Loucy (cell line): Measurements from ENCODE around the gene ERBIN.

Source experiments
- H2AFZ ChIP-seq: fragments of 200-600 bp; sonication (generic); 2 replicates; pipeline ENCODE4 v1.6.0; 2016; ENCODE audit warnings: antibody characterized with exemption, mild to moderate bottlenecking, low read length, moderate library complexity
- H3F3A ChIP-seq: fragments of 200-600 bp; 2 replicates; pipeline ENCODE4 v1.6.0; 2016; ENCODE audit warnings: antibody characterized with exemption, low read depth, mild to moderate bottlenecking
- H3K27me3 ChIP-seq: fragments of 200-600 bp; sonication (generic); 2 replicates; pipeline ENCODE4 v1.6.1; 2014; ENCODE audit warnings: low read length, mild to moderate bottlenecking; ENCODE audit not compliant: insufficient read depth, poor library complexity, severe bottlenecking
- H3K36me3 ChIP-seq: fragments of 200-600 bp; sonication (generic); 2 replicates; pipeline ENCODE4 v1.6.1; 2016; ENCODE audit warnings: low read length; ENCODE audit not compliant: insufficient read depth
- H3K4me1 ChIP-seq: fragments of 200-600 bp; sonication (generic); 2 replicates; pipeline ENCODE4 v1.5.1; 2014; ENCODE audit warnings: low read length, mild to moderate bottlenecking; ENCODE audit not compliant: insufficient read depth, poor library complexity, severe bottlenecking
- H3K4me2 ChIP-seq: fragments of 200-600 bp; sonication (generic); 2 replicates; pipeline ENCODE4 v1.6.0; 2014; ENCODE audit warnings: antibody characterized with exemption, low read length, low read depth, mild to moderate bottlenecking; ENCODE audit not compliant: poor library complexity, severe bottlenecking
- H3K4me3 ChIP-seq: fragments of 200-600 bp; sonication (generic); 2 replicates; pipeline ENCODE4 v1.5.1; 2014; ENCODE audit warnings: low read length, mild to moderate bottlenecking, mixed read lengths; ENCODE audit not compliant: poor library complexity, severe bottlenecking
- H3K79me2 ChIP-seq: fragments of 200-600 bp; sonication (generic); 2 replicates; pipeline ENCODE4 v1.6.1; 2014; ENCODE audit warnings: low read length; ENCODE audit not compliant: insufficient read depth
- H3K9ac ChIP-seq: fragments of 200-600 bp; sonication (generic); 2 replicates; pipeline ENCODE4 v1.6.0; 2014; ENCODE audit warnings: mild to moderate bottlenecking, low read depth, low read length, moderate library complexity; ENCODE audit not compliant: poor library complexity, severe bottlenecking
- H3K9me2 ChIP-seq: fragments of 200-600 bp; sonication (generic); replicated peaks from 2 replicates; pipeline ENCODE4 v1.6.1; 2016; ENCODE audit warnings: low read depth, low read length, mixed read lengths
- H3K9me3 ChIP-seq: fragments of 200-600 bp; sonication (generic); 2 replicates; pipeline ENCODE4 v1.6.1; 2014; ENCODE audit warnings: mild to moderate bottlenecking, antibody characterized with exemption, low read length, low read depth; ENCODE audit not compliant: insufficient read depth
- H4K20me1 ChIP-seq: fragments of 200-600 bp; sonication (generic); 2 replicates; pipeline ENCODE4 v1.6.0; 2014; ENCODE audit warnings: antibody characterized with exemption, low read length, mild to moderate bottlenecking; ENCODE audit not compliant: insufficient read depth, poor library complexity, severe bottlenecking
- EZH2phosphoT487 ChIP-seq: fragments of 200-600 bp; IDR thresholded peaks from 2 replicates; pipeline ENCODE4 v1.6.1; 2018; ENCODE audit warnings: antibody characterized with exemption, mild to moderate bottlenecking, moderate library complexity, borderline replicate concordance
- TF ChIP-seq, protein P1 (sequence below): fragments of 200-600 bp; sonication (generic); conservative IDR thresholded peaks from 2 replicates; pipeline ENCODE4 v1.5.1; 2014; ENCODE audit warnings: mild to moderate bottlenecking, antibody characterized with exemption, low read length

ERBIN gene

DNA sequence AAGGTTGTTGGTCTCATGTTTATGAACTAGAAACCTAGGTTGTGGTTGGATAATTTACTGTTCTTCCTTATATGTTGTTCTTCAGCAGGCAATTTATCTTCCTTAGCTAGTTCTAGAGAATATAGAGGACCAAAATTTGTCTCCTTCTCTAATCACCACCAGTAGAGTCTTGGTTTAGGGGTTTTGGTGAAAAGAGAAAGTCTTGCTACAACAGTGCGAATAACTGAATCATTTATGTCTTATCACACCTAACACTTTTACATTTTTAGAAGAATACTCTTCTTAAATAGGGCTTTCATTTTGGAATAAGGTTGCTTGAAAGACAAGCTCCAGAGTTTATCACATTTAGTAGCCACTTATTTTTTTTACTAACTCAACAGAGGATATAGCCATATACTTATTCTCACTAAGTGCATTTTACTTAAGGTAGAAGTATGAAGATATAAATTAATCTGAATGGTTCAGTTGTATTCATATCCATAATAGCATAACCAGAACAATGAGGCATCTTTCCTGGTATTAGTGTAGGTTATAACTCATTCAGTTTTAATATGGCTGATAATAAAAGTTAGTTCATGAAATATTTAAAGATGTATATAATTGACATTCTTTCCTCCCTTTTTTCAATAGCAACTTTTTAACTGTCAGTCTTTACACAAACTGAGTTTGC, 67.9 kb downstream of the ERBIN start:
- H3K27me3 ChIP-seq = no peaks in the 10 kb centered on the region
- H3K9me3 ChIP-seq = no peaks in the 10 kb centered on the region
- no peaks in the 10 kb centered on the region for H3F3A ChIP-seq
- TF ChIP-seq, protein P1, sequence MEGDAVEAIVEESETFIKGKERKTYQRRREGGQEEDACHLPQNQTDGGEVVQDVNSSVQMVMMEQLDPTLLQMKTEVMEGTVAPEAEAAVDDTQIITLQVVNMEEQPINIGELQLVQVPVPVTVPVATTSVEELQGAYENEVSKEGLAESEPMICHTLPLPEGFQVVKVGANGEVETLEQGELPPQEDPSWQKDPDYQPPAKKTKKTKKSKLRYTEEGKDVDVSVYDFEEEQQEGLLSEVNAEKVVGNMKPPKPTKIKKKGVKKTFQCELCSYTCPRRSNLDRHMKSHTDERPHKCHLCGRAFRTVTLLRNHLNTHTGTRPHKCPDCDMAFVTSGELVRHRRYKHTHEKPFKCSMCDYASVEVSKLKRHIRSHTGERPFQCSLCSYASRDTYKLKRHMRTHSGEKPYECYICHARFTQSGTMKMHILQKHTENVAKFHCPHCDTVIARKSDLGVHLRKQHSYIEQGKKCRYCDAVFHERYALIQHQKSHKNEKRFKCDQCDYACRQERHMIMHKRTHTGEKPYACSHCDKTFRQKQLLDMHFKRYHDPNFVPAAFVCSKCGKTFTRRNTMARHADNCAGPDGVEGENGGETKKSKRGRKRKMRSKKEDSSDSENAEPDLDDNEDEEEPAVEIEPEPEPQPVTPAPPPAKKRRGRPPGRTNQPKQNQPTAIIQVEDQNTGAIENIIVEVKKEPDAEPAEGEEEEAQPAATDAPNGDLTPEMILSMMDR = no peak
- TF ChIP-seq EZH2phosphoT487 = no peak
- peaks cover 62% of the 10 kb centered on the region for H3K36me3 ChIP-seq
- H4K20me1 ChIP-seq = peaks cover 26% of the 10 kb centered on the region
- no peak overlapping the region for H2AFZ ChIP-seq
- no peak overlapping the region for H3K9ac ChIP-seq
- H3K9me2 ChIP-seq = no peaks in the 10 kb centered on the region
- H3K4me2 ChIP-seq = no peak overlapping the region
- no peaks in the 10 kb centered on the region for H3K4me1 ChIP-seq
- peaks cover 57% of the 10 kb centered on the region for H3K79me2 ChIP-seq
- H3K4me3 ChIP-seq = no peak overlapping the region

DNA sequence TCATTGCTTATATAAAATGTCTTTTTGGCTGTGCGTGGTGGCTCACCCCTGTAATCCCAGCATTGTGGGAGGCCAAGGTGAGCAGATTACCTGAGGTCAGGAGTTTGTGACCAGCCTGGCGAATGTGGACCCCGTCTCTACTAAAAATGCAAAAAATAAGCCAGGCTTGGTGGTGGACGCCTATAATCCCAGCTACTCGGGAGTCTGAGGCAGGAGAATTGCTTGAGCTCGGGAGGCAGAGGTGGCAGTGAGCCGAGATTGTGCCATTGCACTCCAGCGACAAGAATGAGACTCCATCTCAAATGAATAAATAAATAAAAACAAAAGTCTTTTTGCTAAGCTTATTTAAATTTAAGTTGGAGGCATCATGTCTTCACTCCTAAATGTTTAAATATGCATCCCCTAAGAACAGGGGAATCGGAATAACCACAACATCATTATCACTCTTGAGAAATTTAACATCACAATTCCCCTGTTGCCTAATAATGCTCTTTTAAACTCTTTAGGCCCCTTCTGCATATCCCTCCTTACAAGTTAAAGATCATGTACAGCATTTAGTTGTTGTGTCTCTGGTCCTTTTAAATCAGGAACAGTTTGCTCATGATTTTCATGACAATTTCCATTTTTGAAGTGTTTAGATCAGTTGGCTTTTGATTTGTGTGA, 72.8 kb downstream of the ERBIN start:
- no peak overlapping the region for H3K9ac ChIP-seq
- peaks cover 46% of the 10 kb centered on the region for H4K20me1 ChIP-seq
- no peak overlapping the region for H3K4me2 ChIP-seq
- H3K27me3 ChIP-seq = no peaks in the 10 kb centered on the region
- H3K9me2 ChIP-seq = no peaks in the 10 kb centered on the region
- peaks cover 83% of the 10 kb centered on the region for H3K79me2 ChIP-seq
- H3F3A ChIP-seq = no peaks in the 10 kb centered on the region
- H3K36me3 ChIP-seq = peaks cover 52% of the 10 kb centered on the region
- H3K9me3 ChIP-seq = no peaks in the 10 kb centered on the region
- no peaks in the 10 kb centered on the region for H3K4me1 ChIP-seq
- H2AFZ ChIP-seq = no peak overlapping the region
- TF ChIP-seq, protein P1 = no peak
- TF ChIP-seq EZH2phosphoT487 = no peak
- H3K4me3 ChIP-seq = no peak overlapping the region

DNA sequence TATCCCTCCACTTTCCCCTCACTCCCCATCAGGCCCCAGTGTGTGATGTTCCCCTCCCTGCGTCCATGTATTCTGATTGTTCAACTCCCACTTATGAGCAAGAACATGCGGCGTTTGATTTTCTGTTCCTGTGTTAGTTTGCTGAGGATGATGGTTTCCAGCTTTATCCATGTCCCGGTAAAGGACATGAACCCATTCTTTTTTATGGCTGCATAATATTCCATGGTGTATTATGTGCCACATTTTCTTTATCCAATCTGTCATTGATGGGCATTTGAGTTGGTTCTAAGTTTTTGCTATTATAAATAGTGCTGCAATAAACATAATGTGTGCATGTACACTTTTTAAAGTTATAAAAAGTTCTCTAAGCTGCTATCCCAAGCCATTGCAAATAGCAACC, 75.6 kb downstream of the ERBIN start:
- Histone ChIP-seq H3K79me2 (peaks cover 68% of the 10 kb centered on the region), H3K9me3 (no peaks in the 10 kb centered on the region), H3K4me2 (no peak overlapping the region), H3K9me2 (no peaks in the 10 kb centered on the region), H3K9ac (no peak overlapping the region), H3K27me3 (no peaks in the 10 kb centered on the region), H3K36me3 (peaks cover 42% of the 10 kb centered on the region), H3K4me3 (no peak overlapping the region), H3K4me1 (no peaks in the 10 kb centered on the region), H2AFZ (no peak overlapping the region), H3F3A (no peaks in the 10 kb centered on the region), H4K20me1 (peaks cover 42% of the 10 kb centered on the region)
- no peak for TF ChIP-seq EZH2phosphoT487
- TF ChIP-seq, protein P1 = no peak
